Medulla oblongata (tissue), 1 donor: ENCODE results near the gene GP9.
A peak's percentile ranks its signal among the peaks of the same experiment; 100 is the strongest.
"Not testable (repeated sequence)": the region's sequence is repeated elsewhere in the genome, so short reads cannot be mapped to it uniquely, and the experiment has no call there.

Experiments
- DNase-seq: peaks from one replicate; pipeline ENCODE4 v3.0.0-alpha.2; 2015; ENCODE audit errors: extremely low spot score

Gene GP9

GRCh38 chr3:129050556-129051295 lies 9.9 kb upstream of the GP9 start:
- DNase-seq, result no peak

GRCh38 chr3:129051871-129052340 lies 8.7 kb upstream of the GP9 start:
- no peak for DNase-seq

- no peak for DNase-seq
These were observed 7.9 kb upstream of the GP9 start for GRCh38 chr3:129052675-129053074.

- DNase-seq, result no peak
These were observed 5.9 kb upstream of the GP9 start for GRCh38 chr3:129054605-129055104.

- no peak for DNase-seq
These were observed 4.0 kb upstream of the GP9 start for GRCh38 chr3:129056451-129057173.

- DNase-seq, result no peak
These were observed 3.3 kb upstream of the GP9 start for GRCh38 chr3:129057249-129057648.

GRCh38 chr3:129058441-129059200 lies 2.0 kb upstream of the GP9 start:
- DNase-seq, result peak; percentile 71

- no peak for DNase-seq
These were observed 1.1 kb upstream of the GP9 start for GRCh38 chr3:129059311-129059958.

- no peak for DNase-seq
These were observed 676 bp downstream of the GP9 start for GRCh38 chr3:129061023-129061887.

GRCh38 chr3:129061888-129062834 lies 1.6 kb downstream of the GP9 start:
- DNase-seq, result no peak

GRCh38 chr3:129063091-129063640 lies 2.6 kb downstream of the GP9 start:
- DNase-seq, result no peak

- no peak for DNase-seq
These were observed 3.4 kb downstream of the GP9 start for GRCh38 chr3:129063841-129064482.

GRCh38 chr3:129065016-129065719 lies 4.6 kb downstream of the GP9 start:
- no peak for DNase-seq

GRCh38 chr3:129065720-129066073 lies 5.1 kb downstream of the GP9 start:
- no peak for DNase-seq

- not testable (repeated sequence) for DNase-seq
These were observed 7.1 kb downstream of the GP9 start for GRCh38 chr3:129067719-129068118.

- DNase-seq, result no peak
These were observed 7.8 kb downstream of the GP9 start for GRCh38 chr3:129068291-129068886.

- not testable (repeated sequence) for DNase-seq
These were observed 8.9 kb downstream of the GP9 start for GRCh38 chr3:129069313-129070085.
